ENCODE data around the gene EXD2. TPM values are rescaled to one million over a fixed set of nuclear protein-coding genes. Genes with fewer than 3 reads are reported as not detected.

Gene EXD2
- total and polyA plus RNA-seq, 2 experiments from 2014 or later: 10.3 to 23.3 TPM

- Histone ChIP-seq H3K27me3 (ENCODE audit: insufficient read depth) (no peaks in the 10 kb centered on the region), H3K36me3 (ENCODE audit: insufficient read depth) (peaks cover 6% of the 10 kb centered on the region; the same call in 1 of the 2 replicates), H3F3A (replicated peaks; ENCODE audit: low read depth) (no peaks in the 10 kb centered on the region), H4K20me1 (replicated peaks; ENCODE audit: insufficient read depth) (no peaks in the 10 kb centered on the region), H2AFZ (no peak overlapping the region), H3K4me3 (no peak overlapping the region), H3K4me1 (ENCODE audit: insufficient read depth) (no peaks in the 10 kb centered on the region), H3K4me2 (no peak overlapping the region), H3K79me2 (replicated peaks; ENCODE audit: insufficient read depth) (no peaks in the 10 kb centered on the region), H3K9me2 (ENCODE audit: insufficient read depth) (no peaks in the 10 kb centered on the region; the same call in 1 of the 2 replicates), H3K27ac (ENCODE audit: low read depth) (no peak overlapping the region)
- peaks cover 6% of the 10 kb centered on the region; the same call in 1 of the 3 replicates for H3K9me3 Mint-ChIP-seq
- ATAC-seq (no peak), DNase-seq (ENCODE audit: low spot score) (no peak)
- TF ChIP-seq JUNB (IDR thresholded peaks at IDR 0.05; ENCODE audit: unreplicated experiment) (no peak), ETS1 (IDR thresholded peaks at IDR 0.05) (no peak), REST (IDR thresholded peaks at IDR 0.05; ENCODE audit: unreplicated experiment) (no peak), ZNF462 (CRISPR knock-in tag; IDR thresholded peaks at IDR 0.05) (no peak), ZNF331 (CRISPR knock-in tag; IDR thresholded peaks at IDR 0.05; ENCODE audit: low read depth) (no peak), CTCF (conservative IDR thresholded peaks at IDR 0.05; ENCODE audit: low read depth in 2 of 2) (no peak), EZH2 (IDR thresholded peaks at IDR 0.05; ENCODE audit: low read depth, unreplicated experiment) (no peak), ZNF114 (CRISPR knock-in tag; IDR thresholded peaks at IDR 0.05) (no peak), EZH2phosphoT487 (IDR thresholded peaks at IDR 0.05; ENCODE audit: unreplicated experiment) (no peak), NANOG (IDR thresholded peaks at IDR 0.05; ENCODE audit: borderline replicate concordance) (no peak), CREB1 (CRISPR knock-in tag; IDR thresholded peaks at IDR 0.05; ENCODE audit: low read depth) (no peak), STAT1 (IDR thresholded peaks at IDR 0.05; ENCODE audit: unreplicated experiment) (no peak), POLR2AphosphoS5 (IDR thresholded peaks at IDR 0.05; ENCODE audit: low read depth) (no peak)
- no peaks in the 10 kb centered on the region for H3K4me1 Mint-ChIP-seq
- H3K4me3 Mint-ChIP-seq: no peak overlapping the region
- H3K36me3 Mint-ChIP-seq (ENCODE audit: low read depth): peaks cover 17% of the 10 kb centered on the region; the same call in 2 of the 3 replicates
- peaks cover 2% of the 10 kb centered on the region for H3K27me3 Mint-ChIP-seq (ENCODE audit: insufficient read depth, low read depth, poor library complexity)
- no peak overlapping the region for H3K27ac Mint-ChIP-seq
Observed at GRCh38 chr14:69214393-69214792, 23.1 kb downstream of the EXD2 start.

All from GM23338 (cell line).